ENCODE results near the gene PRPF31. TPM values are rescaled to one million over a fixed set of nuclear protein-coding genes. Genes with fewer than 3 reads are reported as not detected.

The PRPF31 gene, protein sequence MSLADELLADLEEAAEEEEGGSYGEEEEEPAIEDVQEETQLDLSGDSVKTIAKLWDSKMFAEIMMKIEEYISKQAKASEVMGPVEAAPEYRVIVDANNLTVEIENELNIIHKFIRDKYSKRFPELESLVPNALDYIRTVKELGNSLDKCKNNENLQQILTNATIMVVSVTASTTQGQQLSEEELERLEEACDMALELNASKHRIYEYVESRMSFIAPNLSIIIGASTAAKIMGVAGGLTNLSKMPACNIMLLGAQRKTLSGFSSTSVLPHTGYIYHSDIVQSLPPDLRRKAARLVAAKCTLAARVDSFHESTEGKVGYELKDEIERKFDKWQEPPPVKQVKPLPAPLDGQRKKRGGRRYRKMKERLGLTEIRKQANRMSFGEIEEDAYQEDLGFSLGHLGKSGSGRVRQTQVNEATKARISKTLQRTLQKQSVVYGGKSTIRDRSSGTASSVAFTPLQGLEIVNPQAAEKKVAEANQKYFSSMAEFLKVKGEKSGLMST
- total RNA-seq (10 to 100 TPM; 41.5 to 50.4 TPM), polyA plus RNA-seq (10 to 100 TPM; 33.8 to 71.2 TPM)
- long read RNA-seq, donor 1, transcript PRPF31-201 (14 exons, 2,126 nt), result major isoform, 205 of 291 reads
- long read RNA-seq, donor 1, transcript PRPF31-203 (13 exons, 2,269 nt), result minor isoform, 7 of 291 reads
- long read RNA-seq, donor 1, partial matches to known transcripts, result 28 of 291 reads
- long read RNA-seq, donor 1, other reads (novel, unspliced or antisense), result 51 of 291 reads
- long read RNA-seq, donor 2, transcript PRPF31-201 (14 exons, 2,126 nt), result major isoform, 28 of 44 reads
- long read RNA-seq, donor 2, partial matches to known transcripts, result 9 of 44 reads
- long read RNA-seq, donor 2, other reads (novel, unspliced or antisense), result 7 of 44 reads

DNA sequence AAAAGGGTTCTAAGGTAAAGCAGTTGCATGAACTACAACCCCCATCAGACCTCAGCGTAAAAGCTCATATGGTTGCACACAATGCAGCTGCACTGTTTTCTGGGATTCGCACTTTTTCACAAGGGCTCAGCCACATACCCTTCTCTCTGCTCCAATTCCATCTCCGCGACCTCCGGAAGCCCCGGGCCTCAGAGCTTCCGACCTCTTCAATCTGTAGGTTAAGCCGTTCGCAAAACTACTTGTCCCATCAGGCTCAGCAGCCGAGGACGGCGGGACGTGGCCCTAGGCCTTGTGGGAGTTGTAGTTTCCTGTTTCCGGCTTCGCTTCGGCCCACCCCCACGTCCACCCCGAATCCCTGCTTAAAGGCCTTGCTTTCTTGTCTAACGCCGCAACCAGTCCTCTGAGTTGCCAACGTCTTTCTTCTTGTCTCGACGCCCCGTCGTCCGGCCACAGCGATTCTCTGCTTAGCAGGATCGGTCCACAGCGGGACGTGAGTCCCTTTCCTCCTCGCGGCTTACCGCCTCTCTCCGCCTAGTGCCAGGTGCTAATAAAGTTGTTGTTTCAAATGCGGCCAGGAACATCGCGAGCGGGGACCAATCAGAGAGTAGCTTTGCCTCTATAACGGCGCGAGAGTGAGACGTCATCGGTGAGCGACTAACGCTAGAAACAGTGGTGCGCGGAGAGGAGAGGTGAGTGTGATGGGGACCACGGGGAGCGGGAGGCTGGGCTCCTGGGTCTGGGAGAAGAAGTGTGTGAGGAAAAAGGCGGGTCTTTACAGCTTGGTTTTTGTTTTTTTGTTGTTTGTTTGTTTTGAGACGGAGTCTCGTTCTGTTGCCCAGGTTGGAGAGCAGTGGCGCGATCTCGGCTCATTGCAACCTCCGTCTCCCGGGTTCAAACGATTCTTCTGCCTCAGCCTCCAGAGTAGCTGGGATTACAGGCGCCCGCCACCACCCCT lies at the start of gene PRPF31, which contains the start of gene TFPT:
Gene PRPF31 (plus strand): TSS at position 646 of the 955 bp plus-strand sequence. CDS start 2,525 bp downstream, outside the sequence.
Gene TFPT (minus strand): TSS at position 549 of the 955 bp plus-strand sequence. CDS start 388 bp downstream, at position 161.
- peak within 1 kb of the TSS; percentile 41 to 59 for H3K4me3 ChIP-seq (ENCODE audit: low read length in 2 of 2)
- no peaks in the 10 kb centered on the region for H3K4me1 ChIP-seq (ENCODE audit: control insufficient read depth in 1 of 2, insufficient read depth in 2 of 2, low read length in 2 of 2)
- peak within 1 kb of the TSS in 1 of 2 donors; percentile 51 for H3K27ac ChIP-seq (ENCODE audit: low read depth in 1 of 2, low read length in 2 of 2)
- no peaks in the 10 kb centered on the region for H3K27me3 ChIP-seq (ENCODE audit: control insufficient read depth in 1 of 2, insufficient read depth in 2 of 2, low read length in 1 of 2)
- no peaks in the 10 kb centered on the region for H3K36me3 ChIP-seq (ENCODE audit: control insufficient read depth in 1 of 2, insufficient read depth in 2 of 2, low read length in 1 of 2)
- ATAC-seq (ENCODE audit: low FRiP score), result peak; percentile 97
- DNase-seq, result peak; percentile 98
- intact Hi-C loops (cut with DNase I), result loop anchor here (1.0 to 10.0 kb wide), 3 partner anchors 22 to 251 kb away; partner anchors contain the start of genes CNOT3 (in 1 of the 2), MYADM (in 1 of the 2) and TSEN34 (in 1 of the 2)
- 0 to 1% methylated on average over 60 of the region's 60 CpGs for WGBS, 2 donors
- no peaks in the 10 kb centered on the region for H3K9me3 ChIP-seq (ENCODE audit: control insufficient read depth, low read length)

DNA sequence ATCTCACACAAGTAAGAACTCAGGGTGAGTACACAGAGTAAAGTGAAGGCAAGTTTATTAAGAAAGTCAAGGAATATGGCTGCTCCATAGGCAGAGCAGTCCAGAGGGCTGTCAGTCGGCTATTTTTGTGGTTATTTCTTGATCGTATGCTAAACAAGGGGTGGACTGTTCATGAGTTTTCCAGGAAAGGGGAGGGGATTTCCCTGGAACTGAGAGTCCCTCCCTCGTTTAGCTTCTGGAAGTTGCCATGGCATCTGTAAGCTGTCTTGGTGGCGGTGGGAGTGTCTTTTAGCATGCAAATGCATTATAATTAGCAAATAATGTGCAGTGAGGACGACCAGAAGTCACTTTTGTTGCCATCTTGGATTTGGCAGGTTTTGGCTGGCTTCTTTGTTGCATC lies 46.1 kb upstream of the PRPF31 start:
- no peaks in the 10 kb centered on the region for H3K36me3 ChIP-seq (ENCODE audit: control insufficient read depth in 1 of 2, insufficient read depth in 2 of 2, low read length in 1 of 2)
- H3K9me3 ChIP-seq (ENCODE audit: control insufficient read depth, low read length), result peaks cover 6% of the 10 kb centered on the region
- no peaks in the 10 kb centered on the region for H3K4me1 ChIP-seq (ENCODE audit: control insufficient read depth in 1 of 2, insufficient read depth in 2 of 2, low read length in 2 of 2)
- H3K27ac ChIP-seq (ENCODE audit: low read depth in 1 of 2, low read length in 2 of 2), result no peak overlapping the region
- H3K27me3 ChIP-seq (ENCODE audit: control insufficient read depth in 1 of 2, insufficient read depth in 2 of 2, low read length in 1 of 2), result no peaks in the 10 kb centered on the region
- ATAC-seq (ENCODE audit: low FRiP score) (no peak), DNase-seq (peak in 1 of 2 donors; percentile 4)
- whole genome bisulfite sequencing, 2 donors, result 66 to 74% methylated on average over 5 of the region's 5 CpGs
- no peak overlapping the region for H3K4me3 ChIP-seq (ENCODE audit: low read length in 2 of 2)
- intact Hi-C loops (cut with DNase I), result no loop called here

DNA sequence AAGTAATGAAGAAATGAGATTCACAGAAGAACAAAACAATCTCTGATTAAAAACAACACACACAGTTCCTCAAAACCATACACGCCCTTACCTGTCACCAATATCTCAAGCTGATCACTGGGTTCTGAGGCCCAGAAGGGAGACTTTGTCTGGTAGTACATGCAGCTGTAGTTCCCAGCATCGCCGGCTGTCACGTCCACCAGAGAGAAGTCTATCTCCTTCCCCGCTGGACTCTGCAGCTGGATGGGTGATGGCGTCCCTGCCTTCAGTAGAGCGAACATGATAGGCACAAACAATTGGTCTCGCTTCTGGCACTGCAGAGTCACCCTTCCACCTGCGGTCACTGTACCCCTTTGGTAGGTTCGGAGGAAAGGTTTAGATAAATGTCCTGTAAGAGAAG lies 41.7 kb upstream of the PRPF31 start:
- Histone ChIP-seq H3K4me3 (ENCODE audit: low read length in 2 of 2) (no peak overlapping the region), H3K36me3 (ENCODE audit: control insufficient read depth in 1 of 2, insufficient read depth in 2 of 2, low read length in 1 of 2) (no peaks in the 10 kb centered on the region), H3K27ac (ENCODE audit: low read depth in 1 of 2, low read length in 2 of 2) (no peak overlapping the region), H3K4me1 (ENCODE audit: control insufficient read depth in 1 of 2, insufficient read depth in 2 of 2, low read length in 2 of 2) (no peaks in the 10 kb centered on the region), H3K27me3 (ENCODE audit: control insufficient read depth in 1 of 2, insufficient read depth in 2 of 2, low read length in 1 of 2) (no peaks in the 10 kb centered on the region), H3K9me3 (ENCODE audit: control insufficient read depth, low read length) (peaks cover 2% of the 10 kb centered on the region)
- DNase-seq (peak in 1 of 2 donors; percentile 27), ATAC-seq (ENCODE audit: low FRiP score) (no peak)
- 83 to 85% methylated on average over 10 of the region's 10 CpGs for WGBS, 2 donors
- intact Hi-C loops (cut with DNase I), result no loop called here

DNA sequence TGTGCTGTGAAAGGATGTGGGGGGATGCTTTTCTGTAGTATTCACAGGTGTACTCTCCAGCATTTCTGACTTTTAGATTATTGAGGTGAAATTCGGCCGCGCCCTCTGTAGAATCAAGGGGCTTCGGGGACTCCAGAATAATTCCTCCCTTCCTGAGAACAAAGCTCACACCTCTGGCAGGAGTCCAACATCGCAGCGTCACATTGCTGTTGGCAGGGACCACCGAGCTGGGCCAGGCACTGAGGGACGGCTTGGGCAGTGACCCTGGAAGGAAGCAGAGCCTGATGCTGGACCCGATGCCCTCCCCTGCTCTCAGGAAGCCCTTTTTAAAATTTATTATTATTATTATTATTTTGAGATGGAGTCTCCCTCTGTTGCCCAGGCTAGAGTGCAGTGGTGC lies 40.7 kb upstream of the PRPF31 start:
- H3K36me3 ChIP-seq (ENCODE audit: control insufficient read depth in 1 of 2, insufficient read depth in 2 of 2, low read length in 1 of 2), result no peaks in the 10 kb centered on the region
- DNase-seq (peak in 1 of 2 donors; percentile 63), ATAC-seq (ENCODE audit: low FRiP score) (no peak)
- intact Hi-C loops (cut with DNase I), result no loop called here
- no peaks in the 10 kb centered on the region for H3K27me3 ChIP-seq (ENCODE audit: control insufficient read depth in 1 of 2, insufficient read depth in 2 of 2, low read length in 1 of 2)
- no peak overlapping the region for H3K27ac ChIP-seq (ENCODE audit: low read depth in 1 of 2, low read length in 2 of 2)
- no peaks in the 10 kb centered on the region for H3K4me1 ChIP-seq (ENCODE audit: control insufficient read depth in 1 of 2, insufficient read depth in 2 of 2, low read length in 2 of 2)
- H3K9me3 ChIP-seq (ENCODE audit: control insufficient read depth, low read length), result peaks cover 2% of the 10 kb centered on the region
- H3K4me3 ChIP-seq (ENCODE audit: low read length in 2 of 2), result no peak overlapping the region
- WGBS, 2 donors, result 70 to 77% methylated on average over 9 of the region's 9 CpGs

DNA sequence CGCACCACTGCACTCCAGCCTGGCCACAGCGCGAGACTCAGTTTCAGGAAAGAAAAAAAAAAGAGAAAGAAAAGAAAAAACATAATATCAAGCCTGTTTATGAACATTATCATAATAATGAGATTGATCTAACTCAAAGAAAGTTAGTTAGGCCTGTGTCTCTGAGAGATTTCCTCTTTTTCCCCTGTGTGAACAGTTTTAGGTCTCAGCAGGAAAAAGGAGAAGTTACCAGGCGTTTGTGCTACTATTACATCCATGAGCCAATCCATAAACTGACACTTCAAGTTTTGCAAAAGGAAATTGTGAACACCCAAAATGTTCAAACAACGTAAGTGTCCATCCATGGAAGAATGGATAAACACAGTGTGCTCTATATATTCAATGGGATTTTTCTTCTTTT lies 38.2 kb upstream of the PRPF31 start:
- DNase-seq, result no peak
- Histone ChIP-seq H3K27me3 (ENCODE audit: control insufficient read depth in 1 of 2, insufficient read depth in 2 of 2, low read length in 1 of 2) (no peaks in the 10 kb centered on the region), H3K9me3 (ENCODE audit: control insufficient read depth, low read length) (peaks cover 9% of the 10 kb centered on the region), H3K4me1 (ENCODE audit: control insufficient read depth in 1 of 2, insufficient read depth in 2 of 2, low read length in 2 of 2) (no peaks in the 10 kb centered on the region), H3K27ac (ENCODE audit: low read depth in 1 of 2, low read length in 2 of 2) (no peak overlapping the region), H3K36me3 (ENCODE audit: control insufficient read depth in 1 of 2, insufficient read depth in 2 of 2, low read length in 1 of 2) (no peaks in the 10 kb centered on the region), H3K4me3 (ENCODE audit: low read length in 2 of 2) (no peak overlapping the region)
- WGBS, 2 donors, result 76 to 86% methylated on average over 5 of the region's 5 CpGs
- intact Hi-C loops (cut with DNase I), result no loop called here
- no peak for ATAC-seq (ENCODE audit: low FRiP score)

DNA sequence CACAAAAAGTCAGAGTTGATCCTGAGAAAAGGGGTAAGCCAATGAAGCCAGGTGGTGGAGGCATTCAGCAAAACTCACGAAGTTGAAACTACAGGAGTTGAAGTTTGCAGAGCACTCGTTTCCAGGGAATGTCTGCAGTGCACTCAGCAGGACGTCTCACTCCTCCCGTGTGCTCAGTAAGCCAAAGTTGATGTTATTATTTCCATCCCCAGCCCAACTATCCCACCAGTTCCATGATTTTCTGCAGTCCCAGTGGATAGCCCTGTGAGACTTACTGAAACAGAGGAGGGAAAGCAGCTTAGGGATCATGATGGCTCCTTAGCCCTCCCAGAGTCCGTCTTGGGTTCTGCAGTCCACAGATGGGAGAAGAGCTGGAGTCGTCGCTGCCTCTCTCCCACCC lies 34.5 kb upstream of the PRPF31 start, which contains the start of gene TARM1:
Gene TARM1 (minus strand): TSS at position 334 of the 400 bp plus-strand sequence. CDS start 25 bp downstream, at position 309.
- no peaks in the 10 kb centered on the region for H3K36me3 ChIP-seq (ENCODE audit: control insufficient read depth in 1 of 2, insufficient read depth in 2 of 2, low read length in 1 of 2)
- DNase-seq (peak in 1 of 2 donors; percentile 22), ATAC-seq (ENCODE audit: low FRiP score) (no peak)
- no peak within 1 kb of the TSS for H3K27ac ChIP-seq (ENCODE audit: low read depth in 1 of 2, low read length in 2 of 2)
- WGBS, 2 donors, result 74 to 81% methylated on average over 7 of the region's 7 CpGs
- H3K4me3 ChIP-seq (ENCODE audit: low read length in 2 of 2), result no peak within 1 kb of the TSS
- intact Hi-C loops (cut with DNase I), result no loop called here
- no peaks in the 10 kb centered on the region for H3K4me1 ChIP-seq (ENCODE audit: control insufficient read depth in 1 of 2, insufficient read depth in 2 of 2, low read length in 2 of 2)
- H3K27me3 ChIP-seq (ENCODE audit: control insufficient read depth in 1 of 2, insufficient read depth in 2 of 2, low read length in 1 of 2), result no peaks in the 10 kb centered on the region
- H3K9me3 ChIP-seq (ENCODE audit: control insufficient read depth, low read length), result peaks cover 6% of the 10 kb centered on the region

DNA sequence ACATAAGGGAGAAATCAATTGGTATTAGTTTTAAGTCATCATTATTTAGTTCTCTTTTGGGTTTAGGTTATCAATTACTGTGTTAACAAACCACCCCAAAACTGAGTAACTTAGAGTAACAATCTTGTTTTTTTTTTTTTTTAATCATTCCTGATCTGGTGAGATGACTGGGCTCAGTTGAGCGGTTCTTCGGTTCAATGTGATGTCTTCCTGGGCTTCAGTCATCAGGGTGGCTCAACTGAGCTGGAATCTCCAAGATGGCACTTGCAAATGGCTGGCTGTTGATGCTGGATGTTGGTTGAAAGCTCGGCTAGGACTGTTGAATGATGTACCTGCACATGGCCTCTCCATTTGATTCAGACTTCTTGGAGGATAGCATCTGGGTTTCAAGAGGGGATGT lies 31.1 kb upstream of the PRPF31 start:
- peaks cover 6% of the 10 kb centered on the region for H3K9me3 ChIP-seq (ENCODE audit: control insufficient read depth, low read length)
- ATAC-seq (ENCODE audit: low FRiP score) (no peak), DNase-seq (no peak)
- no peak overlapping the region for H3K27ac ChIP-seq (ENCODE audit: low read depth in 1 of 2, low read length in 2 of 2)
- no peaks in the 10 kb centered on the region for H3K4me1 ChIP-seq (ENCODE audit: control insufficient read depth in 1 of 2, insufficient read depth in 2 of 2, low read length in 2 of 2)
- no peaks in the 10 kb centered on the region for H3K36me3 ChIP-seq (ENCODE audit: control insufficient read depth in 1 of 2, insufficient read depth in 2 of 2, low read length in 1 of 2)
- no peaks in the 10 kb centered on the region for H3K27me3 ChIP-seq (ENCODE audit: control insufficient read depth in 1 of 2, insufficient read depth in 2 of 2, low read length in 1 of 2)
- intact Hi-C loops (cut with DNase I), result no loop called here
- 89 to 93% methylated on average over 3 of the region's 3 CpGs for WGBS, 2 donors
- no peak overlapping the region for H3K4me3 ChIP-seq (ENCODE audit: low read length in 2 of 2)

All from aorta (tissue), 5 donors.